HFF-Myc (cell line): Measurements from ENCODE around the gene ACE.

Experiments used
- DNase-seq: peaks from one replicate; pipeline ENCODE4 v3.0.0-alpha.2; 2011; ENCODE audit warnings: low read depth; ENCODE audit errors: extremely low read depth
- H3K4me3 ChIP-seq: replicated peaks from 2 replicates; pipeline ENCODE4 v1.5.1; 2011; ENCODE audit warnings: low read depth, mild to moderate bottlenecking, control low read depth, low read length
- CTCF ChIP-seq: IDR thresholded peaks from 2 replicates; pipeline ENCODE4 v1.5.1; 2012; ENCODE audit warnings: mild to moderate bottlenecking, low read depth, low read length, control low read depth; ENCODE audit errors: missing control alignments

ACE gene

GRCh38 chr17:63529711-63530556, 53.1 kb downstream of the ACE start:
- no peak for TF ChIP-seq CTCF
- DNase-seq = no peak
- no peak overlapping the region for H3K4me3 ChIP-seq

GRCh38 chr17:63530557-63531021, 53.7 kb downstream of the ACE start:
- no peak for DNase-seq
- no peak for TF ChIP-seq CTCF
- no peak overlapping the region for H3K4me3 ChIP-seq

- no peak for TF ChIP-seq CTCF
- DNase-seq = no peak
- H3K4me3 ChIP-seq = no peak overlapping the region
Observed at GRCh38 chr17:63531022-63531965, 54.4 kb downstream of the ACE start.

GRCh38 chr17:63533433-63534077, 56.7 kb downstream of the ACE start:
- H3K4me3 ChIP-seq = no peak overlapping the region
- DNase-seq = no peak
- no peak for TF ChIP-seq CTCF

GRCh38 chr17:63534078-63534570, 57.3 kb downstream of the ACE start:
- TF ChIP-seq CTCF = no peak
- no peak for DNase-seq
- no peak overlapping the region for H3K4me3 ChIP-seq

GRCh38 chr17:63534816-63535455, 58.1 kb downstream of the ACE start:
- no peak overlapping the region for H3K4me3 ChIP-seq
- no peak for TF ChIP-seq CTCF
- no peak for DNase-seq
